GM19463 (cell line): Measurements from ENCODE around the gene CALD1.
"Not testable (repeated sequence)": the region's sequence is repeated elsewhere in the genome, so short reads cannot be mapped to it uniquely, and the experiment has no call there.

Source experiments
- ATAC-seq: cut with Tn5 transposase; IDR thresholded peaks from one replicate; pipeline ENCODE4 v1.9.1; 2021; ENCODE audit warnings: mild to moderate bottlenecking, moderate library complexity; ENCODE audit not compliant: unreplicated experiment

CALD1 gene

GRCh38 chr7:134945691-134946090 lies 166.3 kb downstream of the CALD1 start:
- ATAC-seq: no peak

- ATAC-seq: no peak
Measured at GRCh38 chr7:134946260-134946659, 166.8 kb downstream of the CALD1 start.

GRCh38 chr7:134947329-134947728 lies 167.9 kb downstream of the CALD1 start:
- ATAC-seq: no peak

- no peak for ATAC-seq
Measured at GRCh38 chr7:134947831-134948230, 168.4 kb downstream of the CALD1 start.

GRCh38 chr7:134948246-134948645 lies 168.8 kb downstream of the CALD1 start:
- no peak for ATAC-seq

- ATAC-seq: no peak
Measured at GRCh38 chr7:134948736-134949135, 169.3 kb downstream of the CALD1 start.

- no peak for ATAC-seq
Measured at GRCh38 chr7:134949171-134949570, 169.7 kb downstream of the CALD1 start.

GRCh38 chr7:134954197-134955082 lies 175.0 kb downstream of the CALD1 start:
- ATAC-seq: no peak

GRCh38 chr7:134957005-134957404 lies 177.6 kb downstream of the CALD1 start:
- ATAC-seq: no peak

- ATAC-seq: no peak
Measured at GRCh38 chr7:134959810-134960209, 180.4 kb downstream of the CALD1 start.

- no peak for ATAC-seq
Measured at GRCh38 chr7:134962270-134962780, 182.9 kb downstream of the CALD1 start.

GRCh38 chr7:134963036-134963435 lies 183.6 kb downstream of the CALD1 start:
- ATAC-seq: no peak

GRCh38 chr7:134966691-134967090 lies 187.3 kb downstream of the CALD1 start:
- no peak for ATAC-seq

- ATAC-seq: no peak
Measured at GRCh38 chr7:134968110-134968509, 188.7 kb downstream of the CALD1 start.

GRCh38 chr7:134981645-134982044 lies 202.2 kb downstream of the CALD1 start:
- ATAC-seq: not testable (repeated sequence)

GRCh38 chr7:134985894-134986362 lies 206.5 kb downstream of the CALD1 start:
- ATAC-seq: peak; percentile 38

GRCh38 chr7:134986363-134987251 lies 207.2 kb downstream of the CALD1 start, which contains the start of gene AGBL3:
Gene AGBL3, plus strand, starts transcription at chr7:134986508. Its CDS starts 1,426 bp downstream, at chr7:134987934.
- ATAC-seq: peak; percentile 91

GRCh38 chr7:134988161-134988560 lies 208.7 kb downstream of the CALD1 start:
- ATAC-seq: no peak

- ATAC-seq: no peak
Measured at GRCh38 chr7:134991469-134992339, 212.3 kb downstream of the CALD1 start.

- peak; percentile 53 for ATAC-seq
Measured at GRCh38 chr7:134992626-134993179, 213.3 kb downstream of the CALD1 start.
